ENCODE measurements around the gene VEGFA. TPM values are rescaled to one million over a fixed set of nuclear protein-coding genes. Genes with fewer than 3 reads are reported as not detected.

The VEGFA gene
- total and polyA plus RNA-seq, 2 donors from 2014 or later, result 36.3 to 111 TPM

DNA sequence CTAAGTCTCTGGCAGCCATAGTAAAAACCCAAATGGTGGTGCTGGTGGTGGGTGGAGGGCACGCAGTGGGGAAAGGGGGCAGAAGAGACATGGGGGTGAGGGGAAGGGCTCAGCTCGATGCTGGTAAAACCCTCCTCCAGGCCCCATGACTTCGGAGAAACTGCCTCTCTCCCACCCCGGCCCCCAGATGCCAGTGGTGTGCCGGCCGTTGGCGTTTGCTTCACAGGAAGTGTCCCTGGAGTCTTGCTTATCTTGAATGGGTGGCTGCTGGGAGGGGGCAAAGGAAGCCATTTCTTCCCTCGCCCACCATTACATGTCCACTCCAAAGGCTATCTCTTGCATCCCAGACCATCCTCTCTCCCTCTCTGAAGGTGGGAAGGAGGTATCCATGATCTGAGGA, 25.4 kb downstream of the VEGFA start:
- intact Hi-C loops (cut with DNase I), result no loop called here
- no peak for FAIRE-seq
- TF ChIP-seq CTCF (IDR thresholded peaks at IDR 0.05; ENCODE audit: borderline replicate concordance, extremely low read depth, insufficient read depth), result no peak

GRCh38 chr6:43796168-43796567, 26.2 kb downstream of the VEGFA start:
- DNase-seq (peak in 1 of 5 donors; percentile 16), FAIRE-seq (no peak)
- TF ChIP-seq CTCF (IDR thresholded peaks at IDR 0.05; ENCODE audit: borderline replicate concordance, extremely low read depth, insufficient read depth), result no peak
- intact Hi-C loops (cut with DNase I), result no loop called here
- H3K27me3 ChIP-seq (ENCODE audit: control insufficient read depth, insufficient read depth, low read length), result no peaks in the 10 kb centered on the region
- H3K27ac ChIP-seq (ENCODE audit: low read depth in 2 of 2, low read length in 2 of 2), result no peak overlapping the region
- no peaks in the 10 kb centered on the region for H3K36me3 ChIP-seq (ENCODE audit: control insufficient read depth in 2 of 3, insufficient read depth in 3 of 3, low read length in 3 of 3)
- H3K4me1 ChIP-seq (ENCODE audit: control insufficient read depth in 2 of 3, insufficient read depth in 2 of 3, low read depth in 1 of 3, low read length in 3 of 3), result peaks cover 0 to 11% (median 4%) of the 10 kb centered on the region in 3 donors
- H3K9ac ChIP-seq (ENCODE audit: low read length in 3 of 3), result no peak overlapping the region
- H3K4me3 ChIP-seq (ENCODE audit: low read length in 3 of 3), result no peak overlapping the region
- H3K9me3 ChIP-seq (ENCODE audit: control insufficient read depth in 2 of 3, insufficient read depth in 1 of 3, low read length in 3 of 3), result no peaks in the 10 kb centered on the region

More for the DNA sequence above, 25.4 kb downstream of the VEGFA start:
- Histone ChIP-seq H3K27ac (ENCODE audit: low read depth in 2 of 2, low read length in 2 of 2) (no peak overlapping the region), H3K4me3 (ENCODE audit: low read length in 3 of 3) (no peak overlapping the region), H3K9me3 (ENCODE audit: control insufficient read depth in 2 of 3, insufficient read depth in 1 of 3, low read length in 3 of 3) (no peaks in the 10 kb centered on the region), H3K36me3 (ENCODE audit: control insufficient read depth in 2 of 3, insufficient read depth in 3 of 3, low read length in 3 of 3) (no peaks in the 10 kb centered on the region), H3K27me3 (ENCODE audit: control insufficient read depth, insufficient read depth, low read length) (no peaks in the 10 kb centered on the region), H3K4me1 (ENCODE audit: control insufficient read depth in 2 of 3, insufficient read depth in 2 of 3, low read depth in 1 of 3, low read length in 3 of 3) (peaks cover 0 to 11% (median 4%) of the 10 kb centered on the region in 3 donors), H3K9ac (ENCODE audit: low read length in 3 of 3) (no peak overlapping the region)
- DNase-seq, result peak in 1 of 5 donors; percentile 42

DNA sequence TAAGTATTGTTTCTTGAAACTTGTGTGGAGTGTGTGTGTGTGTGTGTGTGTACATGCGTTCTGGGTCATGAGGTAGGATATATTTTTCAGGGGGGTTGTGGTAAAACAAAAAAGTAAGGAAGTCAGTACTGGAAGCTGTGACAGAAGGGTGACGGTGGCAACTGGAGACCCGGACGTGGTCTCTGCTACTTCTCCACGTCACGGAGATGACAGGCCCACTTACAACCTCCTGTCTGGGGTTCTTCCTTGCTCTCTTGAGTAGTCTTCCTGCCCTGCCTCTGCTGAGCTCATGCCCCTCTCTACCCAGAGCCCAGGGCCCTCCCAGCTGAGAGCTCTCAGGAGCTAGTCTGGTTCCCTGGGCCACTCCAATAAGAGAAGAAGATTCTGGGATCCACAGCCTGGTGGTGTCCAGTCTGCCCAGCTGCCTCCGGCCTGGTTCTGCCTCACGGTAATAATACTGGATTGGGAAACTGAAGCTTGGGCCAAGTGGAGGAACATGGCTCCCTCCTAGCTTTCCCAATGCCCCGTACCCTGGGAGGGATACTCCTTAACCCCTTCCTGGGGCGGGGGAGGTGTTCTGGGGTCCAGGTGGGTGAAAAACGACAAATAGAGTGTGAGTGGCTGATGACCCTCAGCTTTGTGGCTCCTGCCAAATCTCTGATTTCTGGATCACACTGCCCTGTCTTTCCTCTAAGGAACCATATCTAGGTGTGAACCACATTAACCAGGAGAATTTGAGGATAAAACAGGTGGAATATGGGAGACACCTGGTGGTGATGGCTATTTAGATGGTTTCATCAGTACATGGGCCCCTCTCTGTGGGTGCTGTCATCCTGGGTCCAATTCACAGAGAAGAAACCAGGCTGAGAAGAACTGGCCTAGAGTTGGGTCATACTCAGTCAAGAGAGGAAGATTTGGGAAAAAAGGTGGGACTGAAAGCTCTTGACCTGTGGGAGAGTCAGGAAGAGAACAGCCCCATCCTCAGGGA, 27.2 kb downstream of the VEGFA start:
- H3K9ac ChIP-seq (ENCODE audit: low read length in 3 of 3), result no peak overlapping the region
- no peaks in the 10 kb centered on the region for H3K9me3 ChIP-seq (ENCODE audit: control insufficient read depth in 2 of 3, insufficient read depth in 1 of 3, low read length in 3 of 3)
- H3K4me1 ChIP-seq (ENCODE audit: control insufficient read depth in 2 of 3, insufficient read depth in 2 of 3, low read depth in 1 of 3, low read length in 3 of 3), result peaks cover 0 to 11% (median 4%) of the 10 kb centered on the region in 3 donors

More for the DNA sequence above, 27.2 kb downstream of the VEGFA start:
- intact Hi-C loops (cut with DNase I), result no loop called here
- no peaks in the 10 kb centered on the region for H3K36me3 ChIP-seq (ENCODE audit: control insufficient read depth in 2 of 3, insufficient read depth in 3 of 3, low read length in 3 of 3)
- H3K4me3 ChIP-seq (ENCODE audit: low read length in 3 of 3), result no peak overlapping the region
- no peak overlapping the region for H3K27ac ChIP-seq (ENCODE audit: low read depth in 2 of 2, low read length in 2 of 2)
- DNase-seq (peak in 1 of 5 donors; percentile 27), FAIRE-seq (no peak)
- H3K27me3 ChIP-seq (ENCODE audit: control insufficient read depth, insufficient read depth, low read length), result no peaks in the 10 kb centered on the region
- no peak for TF ChIP-seq CTCF (IDR thresholded peaks at IDR 0.05; ENCODE audit: borderline replicate concordance, extremely low read depth, insufficient read depth)

Data from kidney (tissue), 14 donors.